ENCODE data around the gene DGCR6L.
"Not testable (repeated sequence)": the region's sequence is repeated elsewhere in the genome, so short reads cannot be mapped to it uniquely, and the experiment has no call there.

The DGCR6L gene

GRCh38 chr22:20274374-20274773 is 45.5 kb downstream of the DGCR6L start:
- not testable (repeated sequence) for DNase-seq

GRCh38 chr22:20273758-20274181 is 46.1 kb downstream of the DGCR6L start:
- DNase-seq: no peak

- no peak for DNase-seq
Observed at GRCh38 chr22:20272700-20273099, 47.2 kb downstream of the DGCR6L start.

GRCh38 chr22:20272174-20272573 is 47.7 kb downstream of the DGCR6L start:
- no peak for DNase-seq

- DNase-seq: no peak
Observed at GRCh38 chr22:20271114-20271994, 48.5 kb downstream of the DGCR6L start.

GRCh38 chr22:20270190-20271113 is 49.4 kb downstream of the DGCR6L start:
- not testable (repeated sequence) for DNase-seq

GRCh38 chr22:20269673-20270072 is 50.2 kb downstream of the DGCR6L start:
- DNase-seq: not testable (repeated sequence)

- not testable (repeated sequence) for DNase-seq
Observed at GRCh38 chr22:20269201-20269600, 50.7 kb downstream of the DGCR6L start.

- peak; percentile 63 to 71 for DNase-seq
Observed at GRCh38 chr22:20268279-20269012, 51.4 kb downstream of the DGCR6L start, which contains the start of gene RTN4R. Gene RTN4R, minus strand, starts transcription at chr22:20268318. Its CDS starts 226 bp downstream, at chr22:20268092.

- DNase-seq: peak in 1 of 2 donors; percentile 39
Observed at GRCh38 chr22:20267441-20268278, 52.2 kb downstream of the DGCR6L start.

- DNase-seq: not testable (repeated sequence)
Observed at GRCh38 chr22:20266667-20267440, 53.0 kb downstream of the DGCR6L start.

GRCh38 chr22:20265772-20266666 is 53.8 kb downstream of the DGCR6L start:
- DNase-seq: not testable (repeated sequence)

GRCh38 chr22:20264614-20265452 is 55.0 kb downstream of the DGCR6L start:
- DNase-seq: no peak
